Smooth muscle cell (in vitro differentiated cells): Measurements from ENCODE around the gene XIAP. TPM values are rescaled to one million over a fixed set of nuclear protein-coding genes. Genes with fewer than 3 reads are reported as not detected.

Experiments used
- DNase-seq: peaks from one replicate; lab custom pipeline; 2025; ENCODE audit not compliant: unreplicated experiment; lab: John Stamatoyannopoulos, UW
- H2AFZ ChIP-seq: fragments of 200-600 bp; sonication (generic); 2 replicates; pipeline ENCODE4 v1.6.0; 2016; ENCODE audit warnings: antibody characterized with exemption, low read depth, mild to moderate bottlenecking
- H3F3A ChIP-seq: fragments of 200-600 bp; sonication (generic); 2 replicates; pipeline ENCODE4 v1.6.0; 2017; ENCODE audit warnings: antibody characterized with exemption, low read depth
- H3K27ac ChIP-seq: fragments of 200-600 bp; sonication (generic); 2 replicates; pipeline ENCODE4 v1.5.1; 2016; ENCODE audit warnings: low read depth, mild to moderate bottlenecking
- H3K27me3 ChIP-seq: fragments of 200-600 bp; sonication (generic); 2 replicates; pipeline ENCODE4 v1.6.1; 2016; ENCODE audit warnings: low read depth, mild to moderate bottlenecking
- H3K36me3 ChIP-seq: fragments of 200-600 bp; sonication (generic); 2 replicates; pipeline ENCODE4 v1.5.1; 2016; ENCODE audit warnings: low read depth
- H3K4me1 ChIP-seq: fragments of 200-600 bp; sonication (generic); 2 replicates; pipeline ENCODE4 v1.5.1; 2016; ENCODE audit warnings: low read depth
- H3K4me2 ChIP-seq: fragments of 200-600 bp; sonication (generic); 2 replicates; pipeline ENCODE4 v1.6.0; 2016; ENCODE audit warnings: mild to moderate bottlenecking
- H3K4me3 ChIP-seq: fragments of 200-600 bp; sonication (generic); 2 replicates; pipeline ENCODE4 v1.5.1; 2016; ENCODE audit warnings: mild to moderate bottlenecking
- H3K79me2 ChIP-seq: fragments of 200-600 bp; sonication (generic); 2 replicates; pipeline ENCODE4 v1.6.0; 2016; ENCODE audit warnings: low read depth, mild to moderate bottlenecking
- H3K9ac ChIP-seq: fragments of 200-600 bp; sonication (generic); 2 replicates; pipeline ENCODE4 v1.6.0; 2016; ENCODE audit warnings: low read depth
- H3K9me3 ChIP-seq: fragments of 200-600 bp; sonication (generic); replicated peaks from 2 replicates; pipeline ENCODE4 v1.5.1; 2016; ENCODE audit warnings: low read depth
- H4K20me1 ChIP-seq: fragments of 200-600 bp; sonication (generic); 2 replicates; pipeline ENCODE4 v1.6.0; 2016; ENCODE audit warnings: low read depth
- CTCF ChIP-seq: fragments of 200-600 bp; sonication (generic); IDR thresholded peaks from 2 replicates; pipeline ENCODE4 v1.5.1; 2017; ENCODE audit warnings: borderline replicate concordance, mild to moderate bottlenecking, antibody characterized with exemption; ENCODE audit not compliant: insufficient read depth, poor library complexity, severe bottlenecking
- WGBS: methylation state at CpG from one replicate; pipeline ENCODE4 v1.1.7; 2016; ENCODE audit warnings: low lambda C conversion rate; 5-methylcytosine and 5-hydroxymethylcytosine counted together
- polyA plus RNA-seq: library from polyadenylated mRNA; unstranded; fragments of >200 nt; fragmentation: Nextera tagmentation; extraction: Ambion mirVana; gene quantifications from 2 replicates; pipeline ENCODE4 v1.2.1, GENCODE V29; 2016
- total RNA-seq: library from RNA; depleted of rRNA; stranded (reverse); fragments of >200 nt; gene quantifications from 2 replicates; pipeline ENCODE4 v1.2.3, GENCODE V29; 2014

Gene XIAP
- total and polyA plus RNA-seq, 2 experiments from 2014 or later: 8.5 to 24.5 TPM

DNA sequence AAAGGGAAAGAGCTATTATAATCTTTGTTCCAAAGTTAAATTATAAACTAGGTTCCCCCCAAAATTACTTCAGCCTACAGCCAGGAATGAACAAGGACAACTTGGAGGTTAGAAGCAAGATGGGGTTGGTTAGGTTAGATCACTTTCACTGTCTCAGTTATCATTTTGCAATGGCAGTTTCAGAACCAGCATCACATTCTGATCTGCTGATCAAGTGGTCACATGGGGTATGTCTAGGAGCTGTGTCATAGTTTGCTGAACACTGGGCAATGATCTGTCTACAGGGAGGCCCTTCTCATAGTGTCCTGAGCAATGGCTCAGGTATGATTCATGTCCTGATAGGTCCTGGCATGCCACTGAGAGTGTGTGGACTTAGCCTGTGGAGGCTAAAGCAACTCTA is 41.6 kb upstream of the XIAP start:
- H3K9ac ChIP-seq: no peak overlapping the region
- no peaks in the 10 kb centered on the region for H3F3A ChIP-seq
- no peak for DNase-seq
- H3K27ac ChIP-seq: peak overlapping the region; percentile 49
- TF ChIP-seq CTCF: no peak
- no peaks in the 10 kb centered on the region for H3K4me1 ChIP-seq
- no peaks in the 10 kb centered on the region for H3K9me3 ChIP-seq
- H4K20me1 ChIP-seq: no peaks in the 10 kb centered on the region
- H3K4me3 ChIP-seq: no peak overlapping the region
- H3K27me3 ChIP-seq: no peaks in the 10 kb centered on the region
- H3K4me2 ChIP-seq: no peak overlapping the region
- H3K36me3 ChIP-seq: no peaks in the 10 kb centered on the region
- no peak overlapping the region for H2AFZ ChIP-seq
- no peaks in the 10 kb centered on the region for H3K79me2 ChIP-seq

GRCh38 chrX:123822965-123823364 is 36.9 kb upstream of the XIAP start:
- Histone ChIP-seq H3F3A (no peaks in the 10 kb centered on the region), H3K79me2 (no peaks in the 10 kb centered on the region), H3K4me2 (no peak overlapping the region), H3K9me3 (no peaks in the 10 kb centered on the region), H3K27ac (no peak overlapping the region), H2AFZ (no peak overlapping the region), H3K4me1 (no peaks in the 10 kb centered on the region), H4K20me1 (no peaks in the 10 kb centered on the region), H3K27me3 (no peaks in the 10 kb centered on the region), H3K36me3 (no peaks in the 10 kb centered on the region), H3K4me3 (no peak overlapping the region), H3K9ac (no peak overlapping the region)
- TF ChIP-seq CTCF: no peak
- 42% methylated on average over 1 of the region's 1 CpG for WGBS
- DNase-seq: no peak

DNA sequence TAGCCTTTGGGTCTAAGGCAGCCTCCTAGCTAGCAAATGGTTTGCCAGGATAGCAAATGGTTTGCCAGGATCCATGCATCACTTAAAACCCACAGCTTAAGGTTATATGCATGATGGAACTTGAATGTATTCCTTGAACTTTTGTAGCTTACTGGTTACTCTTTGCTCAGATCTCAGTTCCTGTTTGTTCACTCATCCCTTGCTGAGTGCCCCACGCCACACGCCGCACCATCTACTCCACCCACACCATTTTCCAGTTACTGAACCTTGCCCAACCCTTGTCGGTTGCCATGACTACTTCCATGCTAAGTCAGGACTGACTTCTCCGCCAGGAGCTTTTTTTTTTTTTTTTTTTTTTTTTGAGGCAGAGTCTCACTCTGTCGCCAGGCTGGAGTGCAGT is 29.5 kb upstream of the XIAP start:
- no peak for DNase-seq
- Histone ChIP-seq H2AFZ (no peak overlapping the region), H3K9me3 (no peaks in the 10 kb centered on the region), H3K79me2 (no peaks in the 10 kb centered on the region), H3K4me1 (no peaks in the 10 kb centered on the region), H4K20me1 (no peaks in the 10 kb centered on the region), H3K27ac (no peak overlapping the region), H3K4me3 (no peak overlapping the region), H3F3A (no peaks in the 10 kb centered on the region), H3K36me3 (no peaks in the 10 kb centered on the region), H3K27me3 (no peaks in the 10 kb centered on the region), H3K9ac (no peak overlapping the region), H3K4me2 (no peak overlapping the region)
- no peak for TF ChIP-seq CTCF
- 51% methylated on average over 6 of the region's 6 CpGs for WGBS

DNA sequence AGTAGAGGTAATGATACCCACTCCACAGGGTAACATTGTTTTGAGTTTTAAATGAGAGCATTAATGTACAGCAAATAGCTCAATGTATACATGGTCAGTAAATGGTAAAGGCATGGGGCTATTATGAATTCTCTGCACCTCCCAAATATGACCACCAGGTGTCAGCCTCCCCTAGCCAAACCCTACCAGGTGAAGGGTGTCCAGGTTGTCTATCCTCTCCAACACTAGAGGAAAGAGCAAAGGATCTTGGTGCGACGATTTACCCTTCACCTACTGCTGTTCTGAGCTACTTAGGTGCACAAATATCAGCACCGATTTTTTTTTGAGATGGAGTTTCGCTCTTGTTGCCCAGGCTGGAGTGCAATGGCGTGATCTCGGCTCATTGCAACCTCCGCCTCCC is 26.5 kb upstream of the XIAP start:
- Histone ChIP-seq H3K9ac (no peak overlapping the region), H3F3A (no peaks in the 10 kb centered on the region), H4K20me1 (no peaks in the 10 kb centered on the region), H3K4me2 (no peak overlapping the region), H3K36me3 (no peaks in the 10 kb centered on the region), H3K79me2 (no peaks in the 10 kb centered on the region), H3K9me3 (no peaks in the 10 kb centered on the region), H3K27ac (no peak overlapping the region), H2AFZ (no peak overlapping the region), H3K4me3 (no peak overlapping the region), H3K4me1 (no peaks in the 10 kb centered on the region), H3K27me3 (no peaks in the 10 kb centered on the region)
- 60% methylated on average over 7 of the region's 7 CpGs for WGBS
- DNase-seq: peak; percentile 0
- peak; percentile 64 for TF ChIP-seq CTCF
